Measurements from ENCODE around the gene ALG2.

DNA sequence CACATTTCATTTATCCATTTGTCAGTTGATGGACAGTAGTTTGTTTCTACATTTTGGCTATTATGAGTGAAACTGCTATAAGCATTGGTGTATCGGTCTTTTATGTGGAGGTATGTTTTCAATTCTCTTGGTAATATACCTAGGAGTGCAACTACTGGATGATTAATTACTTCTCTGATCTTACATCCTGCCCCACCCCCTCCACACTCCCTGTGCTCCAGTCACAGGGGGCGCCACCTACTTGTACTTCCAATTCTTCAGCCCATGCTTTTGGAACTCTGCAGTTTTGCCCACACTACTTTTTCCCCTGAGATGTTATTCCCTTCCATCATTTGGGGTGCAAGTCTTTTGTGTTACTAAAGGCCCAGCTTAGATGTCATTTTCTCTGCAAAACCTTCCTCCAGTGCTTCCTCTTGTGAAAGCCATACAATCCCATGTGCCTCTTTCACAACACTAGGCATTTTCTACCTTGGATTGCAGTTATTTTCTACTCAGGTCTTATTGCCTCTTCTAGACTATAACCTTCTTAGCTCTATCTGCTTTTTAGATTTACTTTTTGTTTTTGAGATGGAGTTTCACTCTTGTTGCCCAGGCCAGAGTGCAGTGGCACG lies 42.4 kb upstream of the ALG2 start:
- TF ChIP-seq, protein P1, sequence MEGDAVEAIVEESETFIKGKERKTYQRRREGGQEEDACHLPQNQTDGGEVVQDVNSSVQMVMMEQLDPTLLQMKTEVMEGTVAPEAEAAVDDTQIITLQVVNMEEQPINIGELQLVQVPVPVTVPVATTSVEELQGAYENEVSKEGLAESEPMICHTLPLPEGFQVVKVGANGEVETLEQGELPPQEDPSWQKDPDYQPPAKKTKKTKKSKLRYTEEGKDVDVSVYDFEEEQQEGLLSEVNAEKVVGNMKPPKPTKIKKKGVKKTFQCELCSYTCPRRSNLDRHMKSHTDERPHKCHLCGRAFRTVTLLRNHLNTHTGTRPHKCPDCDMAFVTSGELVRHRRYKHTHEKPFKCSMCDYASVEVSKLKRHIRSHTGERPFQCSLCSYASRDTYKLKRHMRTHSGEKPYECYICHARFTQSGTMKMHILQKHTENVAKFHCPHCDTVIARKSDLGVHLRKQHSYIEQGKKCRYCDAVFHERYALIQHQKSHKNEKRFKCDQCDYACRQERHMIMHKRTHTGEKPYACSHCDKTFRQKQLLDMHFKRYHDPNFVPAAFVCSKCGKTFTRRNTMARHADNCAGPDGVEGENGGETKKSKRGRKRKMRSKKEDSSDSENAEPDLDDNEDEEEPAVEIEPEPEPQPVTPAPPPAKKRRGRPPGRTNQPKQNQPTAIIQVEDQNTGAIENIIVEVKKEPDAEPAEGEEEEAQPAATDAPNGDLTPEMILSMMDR (IDR thresholded peaks at IDR 0.05), result no peak
- TF ChIP-seq POLR2A (IDR thresholded peaks at IDR 0.05), result no peak

Measured in suprapubic skin (tissue), 3 donors.